HG03025 (cell line): ENCODE measurements around the gene ARPC4.
"Not testable (repeated sequence)": the region's sequence is repeated elsewhere in the genome, so short reads cannot be mapped to it uniquely, and the experiment has no call there.

Source experiments
- ATAC-seq: cut with Tn5 transposase; IDR thresholded peaks from one replicate; pipeline ENCODE4 v1.9.1; 2021; ENCODE audit warnings: mild to moderate bottlenecking, moderate library complexity; ENCODE audit not compliant: unreplicated experiment, low FRiP score

Gene ARPC4

GRCh38 chr3:9769426-9770275 is 23.2 kb upstream of the ARPC4 start, which contains the start of gene CAMK1:
TSS of gene CAMK1 (minus strand) at chr3:9769947. CDS start at chr3:9767749, 2,198 bp downstream.
- no peak for ATAC-seq

GRCh38 chr3:9770276-9770812 is 22.5 kb upstream of the ARPC4 start:
- ATAC-seq: no peak

GRCh38 chr3:9771007-9771406 is 21.9 kb upstream of the ARPC4 start:
- ATAC-seq: not testable (repeated sequence)

GRCh38 chr3:9776896-9777693 is 15.8 kb upstream of the ARPC4 start:
- ATAC-seq: no peak

- no peak for ATAC-seq
Observed at GRCh38 chr3:9777694-9778021, 15.2 kb upstream of the ARPC4 start.

- no peak for ATAC-seq
Observed at GRCh38 chr3:9778143-9779074, 14.5 kb upstream of the ARPC4 start.

- no peak for ATAC-seq
Observed at GRCh38 chr3:9779075-9779593, 13.7 kb upstream of the ARPC4 start.

- no peak for ATAC-seq
Observed at GRCh38 chr3:9779721-9780457, 13.0 kb upstream of the ARPC4 start.

GRCh38 chr3:9780458-9780812 is 12.4 kb upstream of the ARPC4 start:
- ATAC-seq: no peak

GRCh38 chr3:9780910-9781309 is 12.0 kb upstream of the ARPC4 start:
- ATAC-seq: no peak

- ATAC-seq: no peak
Observed at GRCh38 chr3:9781551-9781950, 11.3 kb upstream of the ARPC4 start.

- no peak for ATAC-seq
Observed at GRCh38 chr3:9781978-9782603, 10.8 kb upstream of the ARPC4 start.

- no peak for ATAC-seq
Observed at GRCh38 chr3:9782770-9783169, 10.1 kb upstream of the ARPC4 start.

GRCh38 chr3:9783954-9784353 is 8.9 kb upstream of the ARPC4 start:
- ATAC-seq: no peak

GRCh38 chr3:9784965-9785364 is 7.9 kb upstream of the ARPC4 start:
- no peak for ATAC-seq

- no peak for ATAC-seq
Observed at GRCh38 chr3:9785602-9786001, 7.3 kb upstream of the ARPC4 start.

GRCh38 chr3:9786209-9786739 is 6.6 kb upstream of the ARPC4 start:
- no peak for ATAC-seq

- ATAC-seq: no peak
Observed at GRCh38 chr3:9786825-9787669, 5.8 kb upstream of the ARPC4 start.
